Transverse colon (tissue), 4 donors: Measurements from ENCODE around the gene SPTBN1.

Experiments
- POLR2A ChIP-seq: fragments of 450-650 bp; IDR thresholded peaks from one replicate; pipeline ENCODE4 v1.6.1; 2016; ENCODE audit warnings: antibody characterized with exemption, mild to moderate bottlenecking, moderate library complexity
- POLR2AphosphoS5 ChIP-seq, 3 donors: sonication (generic); formaldehyde crosslinking; IDR thresholded peaks; one replicate each; pipeline ENCODE4 v1.6.1; 2016; ENCODE audit warnings: antibody characterized with exemption in 3 of 3
- TF ChIP-seq, protein P1 (sequence below), 5 experiments: fragments of 200-600 bp in 3 of 5; fragments of 450-650 bp in 2 of 5; sonication (generic) in 3 of 5; IDR thresholded peaks; 1 replicate in 2 of 5; 2 replicates in 3 of 5; pipeline ENCODE4 v1.5.1; 2016 to 2017; ENCODE audit warnings: antibody characterized with exemption in 5 of 5, inconsistent platforms in 3 of 5, mild to moderate bottlenecking in 2 of 5, moderate library complexity in 1 of 5

GRCh38 chr2:54454548-54455130, 1.5 kb upstream of the SPTBN1 start:
- TF ChIP-seq POLR2AphosphoS5 (IDR thresholded peaks at IDR 0.05) (no peak), POLR2A (no peak)
- TF ChIP-seq, protein P1, sequence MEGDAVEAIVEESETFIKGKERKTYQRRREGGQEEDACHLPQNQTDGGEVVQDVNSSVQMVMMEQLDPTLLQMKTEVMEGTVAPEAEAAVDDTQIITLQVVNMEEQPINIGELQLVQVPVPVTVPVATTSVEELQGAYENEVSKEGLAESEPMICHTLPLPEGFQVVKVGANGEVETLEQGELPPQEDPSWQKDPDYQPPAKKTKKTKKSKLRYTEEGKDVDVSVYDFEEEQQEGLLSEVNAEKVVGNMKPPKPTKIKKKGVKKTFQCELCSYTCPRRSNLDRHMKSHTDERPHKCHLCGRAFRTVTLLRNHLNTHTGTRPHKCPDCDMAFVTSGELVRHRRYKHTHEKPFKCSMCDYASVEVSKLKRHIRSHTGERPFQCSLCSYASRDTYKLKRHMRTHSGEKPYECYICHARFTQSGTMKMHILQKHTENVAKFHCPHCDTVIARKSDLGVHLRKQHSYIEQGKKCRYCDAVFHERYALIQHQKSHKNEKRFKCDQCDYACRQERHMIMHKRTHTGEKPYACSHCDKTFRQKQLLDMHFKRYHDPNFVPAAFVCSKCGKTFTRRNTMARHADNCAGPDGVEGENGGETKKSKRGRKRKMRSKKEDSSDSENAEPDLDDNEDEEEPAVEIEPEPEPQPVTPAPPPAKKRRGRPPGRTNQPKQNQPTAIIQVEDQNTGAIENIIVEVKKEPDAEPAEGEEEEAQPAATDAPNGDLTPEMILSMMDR (IDR thresholded peaks at IDR 0.05), result no peak
